ENCODE data around the gene KRT6B.

GRCh38 chr12:52448228-52448627, 3.7 kb downstream of the KRT6B start:
- TF ChIP-seq CTCF (conservative IDR thresholded peaks at IDR 0.05; ENCODE audit: low read length) = no peak
- TF ChIP-seq EZH2phosphoT487 (IDR thresholded peaks at IDR 0.05; ENCODE audit: borderline replicate concordance) = no peak
